H9 (cell line): ENCODE measurements around the gene BABAM1. TPM values are rescaled to one million over a fixed set of nuclear protein-coding genes. Genes with fewer than 3 reads are reported as not detected.

ENCODE experiments used
- DNase-seq: peaks from one replicate; pipeline ENCODE4 v3.0.0-alpha.2; 2017
- H2AFZ ChIP-seq: one replicate; pipeline ENCODE4 v1.6.1; 2013; ENCODE audit warnings: mild to moderate bottlenecking, low read length, control low read depth, moderate library complexity
- H2AK5ac ChIP-seq: 2 replicates; pipeline ENCODE4 v1.6.1; 2013; ENCODE audit warnings: low read length, control low read depth, mixed read lengths; ENCODE audit not compliant: insufficient read length
- H2BK120ac ChIP-seq: one replicate; pipeline ENCODE4 v1.6.1; 2013; ENCODE audit warnings: low read depth, mild to moderate bottlenecking, low read length, control low read depth, inconsistent platforms; ENCODE audit not compliant: poor library complexity, severe bottlenecking
- H2BK12ac ChIP-seq: 2 replicates; pipeline ENCODE4 v1.6.1; 2013; ENCODE audit warnings: low read length, control low read depth, mixed read lengths, low read depth; ENCODE audit not compliant: insufficient read length
- H2BK15ac ChIP-seq: 2 replicates; pipeline ENCODE4 v1.6.1; 2013; ENCODE audit warnings: low read depth, low read length, control low read depth
- H2BK20ac ChIP-seq: one replicate; pipeline ENCODE4 v1.6.1; 2013; ENCODE audit warnings: low read depth, mild to moderate bottlenecking, low read length, control low read depth, inconsistent platforms; ENCODE audit not compliant: poor library complexity, severe bottlenecking
- H2BK5ac ChIP-seq: 2 replicates; pipeline ENCODE4 v1.6.1; 2013; ENCODE audit warnings: low read length, control low read depth, mixed read lengths; ENCODE audit not compliant: insufficient read length
- H3K14ac ChIP-seq: 2 replicates; pipeline ENCODE4 v1.6.1; 2013; ENCODE audit warnings: low read length, control low read depth; ENCODE audit not compliant: insufficient read depth
- H3K18ac ChIP-seq: 2 replicates; pipeline ENCODE4 v1.6.1; 2013; ENCODE audit warnings: low read depth, mild to moderate bottlenecking, mixed read lengths, low read length, control low read depth; ENCODE audit not compliant: insufficient read length
- H3K23ac ChIP-seq: 2 replicates; pipeline ENCODE4 v1.6.1; 2013; ENCODE audit warnings: low read length, control low read depth, mixed read lengths, low read depth; ENCODE audit not compliant: insufficient read length
- H3K23me2 ChIP-seq: 2 replicates; pipeline ENCODE4 v1.6.1; 2013; ENCODE audit warnings: low read depth, mild to moderate bottlenecking, mixed read lengths, low read length, control low read depth; ENCODE audit not compliant: insufficient read length, poor library complexity, severe bottlenecking
- H3K27ac ChIP-seq: 2 replicates; pipeline ENCODE4 v1.5.1; 2013; ENCODE audit warnings: low read length, control low read depth, mixed read lengths, low read depth; ENCODE audit not compliant: insufficient read length
- H3K27me3 ChIP-seq: 2 replicates; pipeline ENCODE4 v1.6.1; 2013; ENCODE audit warnings: low read length, control low read depth, inconsistent platforms; ENCODE audit not compliant: insufficient read depth
- H3K4ac ChIP-seq: 2 replicates; pipeline ENCODE4 v1.6.1; 2013; ENCODE audit warnings: low read depth, mild to moderate bottlenecking, control low read depth, inconsistent platforms, low read length, moderate library complexity
- H3K4me1 ChIP-seq: 2 replicates; pipeline ENCODE4 v1.6.1; 2013; ENCODE audit warnings: low read length, control low read depth, inconsistent platforms; ENCODE audit not compliant: insufficient read depth
- H3K4me2 ChIP-seq: 2 replicates; pipeline ENCODE4 v1.6.1; 2013; ENCODE audit warnings: low read length, control low read depth, mixed read lengths; ENCODE audit not compliant: insufficient read length, insufficient read depth
- H3K56ac ChIP-seq: 2 replicates; pipeline ENCODE4 v1.6.1; 2013; ENCODE audit warnings: low read depth, mild to moderate bottlenecking, mixed read lengths, low read length, control low read depth; ENCODE audit not compliant: insufficient read length
- H3K79me1 ChIP-seq: 2 replicates; pipeline ENCODE4 v1.6.1; 2013; ENCODE audit warnings: low read depth, mild to moderate bottlenecking, moderate library complexity, low read length, control low read depth, inconsistent platforms; ENCODE audit not compliant: insufficient read depth, poor library complexity, severe bottlenecking
- H3K79me2 ChIP-seq: 2 replicates; pipeline ENCODE4 v1.6.1; 2013; ENCODE audit warnings: low read length, control low read depth, inconsistent platforms; ENCODE audit not compliant: insufficient read depth
- H3K9ac ChIP-seq: 2 replicates; pipeline ENCODE4 v1.6.1; 2013; ENCODE audit warnings: low read length, control low read depth, mixed read lengths; ENCODE audit not compliant: insufficient read length; ENCODE audit errors: extremely low read depth
- H3K9me3 ChIP-seq: one replicate; pipeline ENCODE4 v1.6.1; 2013; ENCODE audit warnings: low read depth, low read length, inconsistent platforms; ENCODE audit not compliant: control insufficient read depth
- H3T11ph ChIP-seq: one replicate; pipeline ENCODE4 v1.6.1; 2013; ENCODE audit warnings: mild to moderate bottlenecking, low read length, control low read depth, inconsistent platforms
- H4K20me1 ChIP-seq: one replicate; pipeline ENCODE4 v1.6.1; 2013; ENCODE audit not compliant: control insufficient read depth, insufficient read length, insufficient read depth
- H4K5ac ChIP-seq: 2 replicates; pipeline ENCODE4 v1.6.1; 2013; ENCODE audit warnings: low read depth, mild to moderate bottlenecking, mixed read lengths, low read length, control low read depth; ENCODE audit not compliant: insufficient read length
- H4K8ac ChIP-seq: replicated peaks from 2 replicates; pipeline ENCODE4 v1.6.1; 2013; ENCODE audit warnings: low read length, control low read depth, mixed read lengths, low read depth; ENCODE audit not compliant: insufficient read length
- H4K91ac ChIP-seq: 2 replicates; pipeline ENCODE4 v1.6.1; 2013; ENCODE audit warnings: low read depth, mild to moderate bottlenecking, moderate library complexity, mixed read lengths, low read length, control low read depth; ENCODE audit not compliant: insufficient read length
- H3K27ac Mint-ChIP-seq, 3 experiments: 2 replicates in 2 of 3; 3 replicates in 1 of 3; pipeline ENCODE4 v1.8.0; 2020 to 2021; ENCODE audit warnings: mixed read lengths in 3 of 3, mild to moderate bottlenecking in 1 of 3, moderate library complexity in 1 of 3
- H3K27me3 Mint-ChIP-seq: 2 replicates; pipeline ENCODE4 v1.8.0; 2021; ENCODE audit warnings: low read depth, mild to moderate bottlenecking, moderate library complexity, mixed read lengths
- H3K36me3 Mint-ChIP-seq, 3 experiments: 2 replicates in 2 of 3; 3 replicates in 1 of 3; pipeline ENCODE4 v1.8.0; 2020 to 2021; ENCODE audit warnings: low read depth in 3 of 3, mixed read lengths in 3 of 3; ENCODE audit not compliant: insufficient read depth in 1 of 3
- H3K4me1 Mint-ChIP-seq, 2 experiments: 2 replicates each; pipeline ENCODE4 v1.8.0; 2020; ENCODE audit warnings: mixed read lengths in 2 of 2
- H3K4me3 Mint-ChIP-seq, 2 experiments: 2 replicates in 1 of 2; 3 replicates in 1 of 2; pipeline ENCODE4 v1.8.0; 2020 to 2021; ENCODE audit warnings: mild to moderate bottlenecking in 2 of 2, mixed read lengths in 2 of 2, moderate library complexity in 1 of 2
- H3K9me3 Mint-ChIP-seq, 2 experiments: 2 replicates in 1 of 2; 3 replicates in 1 of 2; pipeline ENCODE4 v1.8.0; 2020; ENCODE audit warnings: mild to moderate bottlenecking in 2 of 2, mixed read lengths in 2 of 2, moderate library complexity in 1 of 2
- WGBS: extraction: QIAGEN DNeasy Blood & Tissue Kit; methylation state at CpG from one replicate; pipeline ENCODE4 v1.1.7; 2013; ENCODE audit warnings: missing lambda C conversion rate, low lambda C conversion rate, mixed read lengths; ENCODE audit not compliant: insufficient read length; ENCODE audit errors: extremely low coverage; 5-methylcytosine and 5-hydroxymethylcytosine counted together
- total RNA-seq: library from RNA; stranded (reverse); gene quantifications from 2 replicates; pipeline ENCODE4 v1.2.1, GENCODE V29; 2021
- TF ChIP-seq, protein P1 (sequence below): fragments of 200-600 bp; sonication (generic); conservative IDR thresholded peaks from 3 replicates; pipeline ENCODE4 v1.8.0; 2021; ENCODE audit warnings: antibody characterized with exemption, mild to moderate bottlenecking

Gene BABAM1
- total RNA-seq, 1 experiment from 2014 or later, result 130 TPM

DNA sequence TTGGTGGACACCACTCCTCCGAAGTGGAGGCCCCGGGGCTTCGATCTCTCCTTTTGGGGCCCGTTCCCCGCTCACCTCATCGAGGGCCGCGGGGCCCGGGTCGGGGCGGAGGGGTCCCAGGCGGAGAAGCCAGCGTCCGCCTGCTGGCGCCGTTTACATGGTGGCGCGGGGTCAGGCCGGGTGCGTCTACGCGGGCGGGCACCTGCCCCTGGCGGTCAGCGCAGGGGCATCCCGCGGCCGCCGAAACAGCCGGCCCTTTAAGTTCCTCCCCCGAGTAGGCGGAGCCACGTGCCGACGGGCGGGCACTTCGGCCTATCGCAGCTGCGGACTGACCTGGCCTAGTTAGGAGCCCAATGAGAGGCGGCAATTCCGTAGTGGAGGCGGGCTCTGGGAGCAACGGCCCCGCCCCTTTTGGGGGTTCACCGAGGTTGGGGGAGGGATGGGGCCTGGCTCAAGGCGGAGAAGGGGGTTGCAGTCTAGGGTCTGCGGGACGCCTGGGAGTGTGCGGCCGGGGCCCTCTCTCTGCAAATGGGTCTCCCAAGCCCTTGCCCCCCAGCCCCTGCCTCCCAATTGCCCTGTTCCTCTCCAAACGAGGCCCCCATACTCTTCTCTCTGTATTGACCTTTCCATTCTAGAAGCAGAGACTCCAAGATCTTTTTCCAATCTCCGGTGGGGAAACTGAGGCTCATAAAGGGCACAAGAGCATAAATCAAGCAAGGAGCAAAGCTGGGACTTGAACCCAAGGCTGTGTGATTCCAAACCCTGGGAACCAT is 36.1 kb downstream of the BABAM1 start, which contains the start of gene ABHD8:
Gene ABHD8 (minus strand): TSS at position 259 of the 773 bp plus-strand sequence. CDS start 1,809 bp downstream, outside the sequence.
- Mint-ChIP-seq H3K27ac (peak within 1 kb of the TSS in 2 of 3 experiments; percentile 71 to 83; a peak in 4 of 7 replicates), H3K36me3 (peaks cover 8 to 18% (median 14%) of the 10 kb centered on the region in 3 experiments), H3K27me3 (no peaks in the 10 kb centered on the region; the same call in 1 of the 2 replicates), H3K4me3 (peak within 1 kb of the TSS; percentile 63 to 76), H3K9me3 (peaks cover under 1 to 1% of the 10 kb centered on the region in 2 experiments; a peak in 3 of 5 replicates), H3K4me1 (peaks cover 21 to 35% of the 10 kb centered on the region in 2 experiments)
- no peaks in the 10 kb centered on the region for H4K20me1 ChIP-seq
- H2BK20ac ChIP-seq, result no peak within 1 kb of the TSS
- no peak within 1 kb of the TSS for H2AK5ac ChIP-seq
- no peak within 1 kb of the TSS for H2BK120ac ChIP-seq
- H3K56ac ChIP-seq, result no peak within 1 kb of the TSS
- H3K14ac ChIP-seq, result 0 out of 2 replicates have a peak within 1 kb of the TSS, but pooled peaks have one; percentile 14
- no peak within 1 kb of the TSS for H3K9ac ChIP-seq
- H3K4ac ChIP-seq, result no peak within 1 kb of the TSS
- no peak within 1 kb of the TSS for H2BK15ac ChIP-seq
- H4K91ac ChIP-seq, result no peak within 1 kb of the TSS
- no peak within 1 kb of the TSS for H2AFZ ChIP-seq
- H3K27me3 ChIP-seq, result no peaks in the 10 kb centered on the region
- H2BK5ac ChIP-seq, result no peak within 1 kb of the TSS
- H3K79me1 ChIP-seq, result no peaks in the 10 kb centered on the region
- DNase-seq, result peak; percentile 97
- H3K9me3 ChIP-seq, result no peaks in the 10 kb centered on the region
- no peak within 1 kb of the TSS for H3K27ac ChIP-seq
- H4K5ac ChIP-seq, result no peak within 1 kb of the TSS
- H3K4me1 ChIP-seq, result peaks cover 3% of the 10 kb centered on the region; the same call in 1 of the 2 replicates
- no peak within 1 kb of the TSS for H3T11ph ChIP-seq
- H3K79me2 ChIP-seq, result no peaks in the 10 kb centered on the region
- TF ChIP-seq, protein P1, sequence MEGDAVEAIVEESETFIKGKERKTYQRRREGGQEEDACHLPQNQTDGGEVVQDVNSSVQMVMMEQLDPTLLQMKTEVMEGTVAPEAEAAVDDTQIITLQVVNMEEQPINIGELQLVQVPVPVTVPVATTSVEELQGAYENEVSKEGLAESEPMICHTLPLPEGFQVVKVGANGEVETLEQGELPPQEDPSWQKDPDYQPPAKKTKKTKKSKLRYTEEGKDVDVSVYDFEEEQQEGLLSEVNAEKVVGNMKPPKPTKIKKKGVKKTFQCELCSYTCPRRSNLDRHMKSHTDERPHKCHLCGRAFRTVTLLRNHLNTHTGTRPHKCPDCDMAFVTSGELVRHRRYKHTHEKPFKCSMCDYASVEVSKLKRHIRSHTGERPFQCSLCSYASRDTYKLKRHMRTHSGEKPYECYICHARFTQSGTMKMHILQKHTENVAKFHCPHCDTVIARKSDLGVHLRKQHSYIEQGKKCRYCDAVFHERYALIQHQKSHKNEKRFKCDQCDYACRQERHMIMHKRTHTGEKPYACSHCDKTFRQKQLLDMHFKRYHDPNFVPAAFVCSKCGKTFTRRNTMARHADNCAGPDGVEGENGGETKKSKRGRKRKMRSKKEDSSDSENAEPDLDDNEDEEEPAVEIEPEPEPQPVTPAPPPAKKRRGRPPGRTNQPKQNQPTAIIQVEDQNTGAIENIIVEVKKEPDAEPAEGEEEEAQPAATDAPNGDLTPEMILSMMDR, result peak; percentile 74
- H4K8ac ChIP-seq, result no peak within 1 kb of the TSS
- no CpG with 5 or more reads among the region's 52 CpGs for WGBS
- H3K23me2 ChIP-seq, result peaks cover 6% of the 10 kb centered on the region
- peak within 1 kb of the TSS; percentile 48 for H3K4me2 ChIP-seq
- no peak within 1 kb of the TSS for H3K23ac ChIP-seq
- no peak within 1 kb of the TSS for H3K18ac ChIP-seq
- no peak within 1 kb of the TSS for H2BK12ac ChIP-seq
